GM19455 (cell line): Measurements from ENCODE around the gene KLB.

Experiments
- ATAC-seq: cut with Tn5 transposase; IDR thresholded peaks from one replicate; pipeline ENCODE4 v1.9.1; 2021; ENCODE audit not compliant: unreplicated experiment

KLB gene

GRCh38 chr4:39458505-39459300, 52.0 kb downstream of the KLB start, which contains the start of the genes LIAS and RPL9:
Gene LIAS (plus strand): TSS chr4:39459056. CDS start chr4:39459118, 62 bp downstream.
Gene RPL9 (minus strand): TSS chr4:39458922. CDS start chr4:39458439, 483 bp downstream.
- peak; percentile 86 for ATAC-seq

DNA sequence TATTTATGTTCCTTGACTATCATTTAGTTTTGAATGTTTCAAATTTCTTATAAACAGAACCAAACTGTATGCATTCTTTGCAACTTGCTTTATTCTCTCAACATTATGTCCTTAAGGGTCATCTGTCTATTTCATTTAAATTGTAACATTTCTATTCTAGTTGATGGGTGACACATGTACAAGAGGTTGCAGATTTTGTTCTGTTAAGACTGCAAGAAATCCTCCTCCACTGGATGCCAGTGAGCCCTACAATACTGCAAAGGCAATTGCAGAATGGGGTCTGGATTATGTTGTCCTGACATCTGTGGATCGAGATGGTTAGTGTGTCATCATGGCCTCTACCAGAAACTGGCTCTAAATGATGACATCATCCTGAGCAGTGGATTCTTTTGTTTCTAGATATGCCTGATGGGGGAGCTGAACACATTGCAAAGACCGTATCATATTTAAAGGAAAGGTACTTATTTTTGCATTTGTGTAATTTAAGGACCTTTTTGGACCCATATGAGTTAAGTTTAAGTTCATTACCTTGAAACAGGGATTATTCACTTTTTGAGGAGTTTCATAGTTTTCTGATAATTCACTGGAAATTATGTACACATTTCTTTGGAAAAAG, 58.3 kb downstream of the KLB start:
- no peak for ATAC-seq

GRCh38 chr4:39466747-39467146, 60.0 kb downstream of the KLB start:
- ATAC-seq = no peak

GRCh38 chr4:39467464-39467863, 60.7 kb downstream of the KLB start:
- ATAC-seq = no peak

GRCh38 chr4:39469429-39470077, 62.8 kb downstream of the KLB start:
- peak; percentile 75 for ATAC-seq

GRCh38 chr4:39470402-39470801, 63.7 kb downstream of the KLB start:
- ATAC-seq = no peak

GRCh38 chr4:39472396-39472795, 65.7 kb downstream of the KLB start:
- ATAC-seq = no peak

DNA sequence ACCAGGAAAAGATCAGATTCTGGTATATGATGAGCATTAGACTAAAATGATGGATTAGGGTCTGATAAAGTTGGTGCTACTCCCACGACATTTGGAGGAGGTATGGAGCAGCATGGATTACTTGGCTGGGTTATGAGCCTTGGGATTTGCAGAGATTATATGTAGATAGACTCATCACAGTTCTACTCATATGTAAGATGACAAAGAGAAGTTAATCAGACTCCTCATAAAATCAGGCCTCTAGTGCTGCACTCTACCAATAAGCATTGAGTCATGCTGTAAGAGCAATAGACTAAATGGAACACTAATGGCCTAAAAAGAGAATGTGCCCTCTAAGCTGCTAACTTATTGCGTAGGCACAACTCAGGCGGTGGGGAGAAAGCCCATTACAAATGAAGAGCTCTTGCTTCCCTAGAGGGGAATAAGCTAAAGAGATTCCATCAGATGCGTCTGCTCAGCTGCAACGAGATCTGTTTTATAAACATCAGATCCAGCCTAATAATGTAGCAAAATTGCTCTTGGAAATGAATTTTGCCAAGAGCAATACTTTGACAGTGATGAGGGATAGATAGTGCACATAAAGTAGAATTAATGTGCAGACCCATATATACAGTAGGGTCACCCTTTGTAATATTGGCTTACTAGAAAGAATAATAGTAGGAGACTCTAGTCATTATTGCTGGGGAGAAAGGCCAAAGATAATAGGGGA, 69.6 kb downstream of the KLB start:
- ATAC-seq = no peak

DNA sequence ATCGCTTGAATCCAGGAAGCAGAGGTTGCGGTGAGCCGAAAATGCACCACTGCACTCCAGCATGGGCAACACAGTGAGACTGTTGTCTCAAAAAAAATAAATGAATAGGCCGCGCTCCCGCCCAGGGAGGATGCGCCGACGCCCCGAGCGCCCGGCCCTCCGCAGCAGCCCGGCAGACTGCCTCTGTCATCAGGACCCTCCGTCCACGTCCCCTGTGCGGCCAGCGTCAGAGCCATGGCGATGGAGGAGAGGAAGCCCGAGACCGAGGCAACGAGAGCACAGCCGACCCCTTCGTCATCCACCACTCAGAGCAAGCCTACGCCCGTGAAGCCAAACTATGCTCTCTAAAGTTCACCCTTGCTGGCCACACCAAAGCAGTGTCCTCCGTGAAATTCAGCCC, 73.5 kb downstream of the KLB start:
- no peak for ATAC-seq

- no peak for ATAC-seq
Measured at GRCh38 chr4:39480902-39481695, 74.4 kb downstream of the KLB start.

DNA sequence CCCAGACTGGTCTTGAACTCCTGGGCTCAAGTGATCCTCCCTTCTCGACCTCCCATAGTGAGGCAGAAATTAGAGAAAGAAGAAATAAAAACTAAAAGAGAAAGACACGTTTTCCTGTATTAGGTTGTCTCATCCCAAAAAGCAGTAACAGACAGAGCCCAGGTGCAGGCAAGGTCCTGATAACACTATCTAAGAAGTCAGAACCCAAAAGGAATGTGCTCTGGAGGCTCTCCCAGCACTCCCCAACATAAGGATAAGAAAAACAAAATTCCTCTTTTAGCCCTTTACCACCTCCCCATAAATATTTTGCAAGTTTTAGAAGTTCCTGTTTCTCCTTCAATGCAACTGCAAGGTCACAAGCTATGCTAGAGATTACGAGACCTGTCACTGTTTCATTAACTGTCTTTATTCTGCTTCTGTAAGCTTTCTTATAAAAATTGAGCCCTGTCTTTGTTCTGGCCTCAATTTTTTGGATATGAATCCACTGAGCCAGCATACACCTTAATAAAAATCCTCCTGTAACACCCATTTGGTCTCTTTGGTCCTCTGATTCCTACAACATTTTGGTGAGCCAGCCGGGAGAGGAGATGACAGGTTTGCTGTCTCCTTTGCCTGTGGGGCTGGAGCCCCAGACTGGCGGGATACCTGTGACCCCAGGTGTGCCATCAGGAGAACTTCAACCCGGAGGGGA, 78.0 kb downstream of the KLB start:
- ATAC-seq = no peak

DNA sequence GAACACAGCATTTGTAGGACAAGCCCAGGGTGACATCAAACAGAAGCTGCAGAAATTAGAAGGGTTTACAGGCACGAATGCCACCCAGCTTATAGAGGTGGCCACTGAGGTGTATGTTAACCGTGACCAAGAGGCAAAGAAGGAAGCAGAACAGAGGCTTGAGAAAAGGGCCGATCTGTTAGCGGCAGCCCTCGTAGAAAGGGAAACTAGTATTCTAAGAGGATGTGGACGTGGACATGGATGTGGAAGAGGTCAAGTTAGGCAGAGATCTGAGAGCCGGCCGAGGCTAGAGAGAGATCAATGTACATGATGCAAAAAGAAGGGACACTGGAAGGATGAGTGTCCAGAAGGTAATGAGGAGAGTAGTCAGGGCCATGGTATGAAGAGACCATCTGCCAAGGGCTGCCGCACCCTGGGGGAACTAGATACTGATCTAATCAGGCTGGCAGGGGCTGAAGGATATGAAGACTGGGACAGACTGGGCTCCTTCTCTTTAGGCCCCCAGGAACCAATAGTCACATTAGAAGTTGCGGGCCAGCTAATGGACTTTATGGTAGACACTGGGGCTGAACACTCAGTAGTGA, 79.6 kb downstream of the KLB start:
- ATAC-seq = no peak

DNA sequence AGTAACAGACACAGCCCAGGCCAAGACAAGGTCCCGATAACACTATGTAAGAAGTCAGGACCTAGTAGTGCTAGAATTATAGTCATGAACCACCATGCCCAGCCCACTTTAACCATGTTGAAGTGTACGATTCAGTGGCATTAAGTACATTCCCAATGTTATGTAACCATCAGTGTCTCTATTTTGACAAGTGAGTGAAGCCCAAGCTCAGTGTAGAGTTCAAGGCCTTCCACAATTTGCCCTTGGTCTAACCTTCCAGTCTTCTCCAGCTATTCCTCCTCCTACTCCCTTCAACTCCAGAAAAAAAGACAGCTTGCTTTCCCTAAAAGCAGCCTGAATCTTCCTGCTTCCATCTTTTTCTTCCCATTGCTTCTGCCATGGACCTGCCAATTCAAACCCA, 83.6 kb downstream of the KLB start:
- ATAC-seq = no peak

DNA sequence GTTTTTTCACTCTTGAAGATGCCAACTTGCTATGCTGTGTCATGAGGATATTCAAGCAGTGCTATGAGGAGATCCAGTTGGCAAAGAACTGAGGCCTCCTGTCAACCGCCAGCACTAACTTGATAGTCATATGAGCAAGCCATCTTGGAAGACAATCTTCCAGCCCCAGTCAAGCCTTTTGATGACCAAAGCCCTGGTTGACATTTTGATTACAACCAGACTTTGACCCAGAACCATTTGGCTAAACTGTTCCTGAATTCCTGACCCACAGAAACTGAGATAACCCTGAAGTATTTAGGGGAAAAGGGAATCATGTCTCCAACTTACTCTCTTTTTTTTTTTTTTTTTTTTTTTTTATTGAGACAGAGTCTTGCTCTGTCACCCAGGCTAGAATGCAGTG, 87.6 kb downstream of the KLB start:
- ATAC-seq = no peak

- no peak for ATAC-seq
Measured at GRCh38 chr4:39495446-39496213, 88.9 kb downstream of the KLB start.

DNA sequence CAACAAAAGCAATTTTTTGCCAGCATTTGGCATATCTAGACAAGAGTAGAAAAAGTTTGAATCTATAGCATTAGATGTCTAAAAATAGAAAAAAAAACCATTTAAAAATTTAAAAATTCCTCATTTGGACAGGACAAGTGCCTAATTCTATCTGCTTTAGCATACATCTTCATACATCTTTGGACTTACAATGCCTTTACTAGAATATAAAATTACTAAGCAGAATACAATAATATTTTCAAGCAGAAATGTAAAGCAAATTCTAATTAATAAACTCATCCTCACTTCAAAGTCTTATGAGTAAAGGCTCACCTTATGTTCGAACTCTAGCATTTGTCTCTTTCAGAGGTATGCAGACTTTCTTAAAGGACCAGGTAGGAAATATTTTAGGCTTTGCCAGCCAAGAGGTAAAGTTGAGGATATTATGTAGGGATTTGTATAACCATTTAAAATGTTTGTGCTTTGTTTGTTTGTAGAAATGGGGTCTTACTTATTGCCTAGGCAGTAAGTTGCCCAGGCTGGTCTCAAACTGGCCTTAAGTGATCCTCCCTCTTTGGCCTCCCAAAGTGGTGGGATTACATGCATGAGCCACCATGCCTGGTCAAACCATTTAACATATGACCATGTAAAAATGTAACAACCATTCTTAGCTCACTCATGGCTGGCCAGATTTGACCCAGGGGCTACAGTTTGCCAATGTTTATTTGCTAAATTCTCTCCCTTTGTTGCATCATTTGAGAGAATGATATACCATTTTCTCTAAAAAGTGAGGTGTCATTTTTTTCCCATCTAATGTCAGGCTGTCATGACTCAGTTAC, 91.4 kb downstream of the KLB start:
- ATAC-seq = no peak

GRCh38 chr4:39498727-39499020, 91.9 kb downstream of the KLB start:
- ATAC-seq = no peak
